Naive thymus-derived CD8-positive, alpha-beta T cell (primary cell): ENCODE measurements around the gene SOX5. TPM values are rescaled to one million over a fixed set of nuclear protein-coding genes. Genes with fewer than 3 reads are reported as not detected.
"Not testable (repeated sequence)": the region's sequence is repeated elsewhere in the genome, so short reads cannot be mapped to it uniquely, and the experiment has no call there.

Source experiments
- ATAC-seq, 2 donors: fragments of 150-1000 bp; cut with Tn5 transposase in 1 of 2; sonication (Bioruptor Pico), chemical (Tn5 transposase) in 1 of 2; 1 replicate in 1 of 2; 2 replicates in 1 of 2; pipeline ENCODE4 v1.10.0; 2021; ENCODE audit warnings: mild to moderate bottlenecking in 2 of 2, moderate library complexity in 2 of 2
- POLR2A ChIA-PET: fragments of 350-600 bp; sonication (Branson Sonifier 250); formaldehyde crosslinking; loops from one replicate; lab custom pipeline; 2021; ENCODE audit warnings: antibody characterized with exemption; lab: Charles Lee
- DNase-seq, 10 donors: peaks; one replicate each; pipeline versions ENCODE4 v3.0.0 to v3.0.0-alpha.2; 2020 to 2022
- H3K27ac Mint-ChIP-seq, 10 donors: one replicate each; pipeline ENCODE4 v1.8.0; 2020 to 2022; ENCODE audit warnings: mild to moderate bottlenecking in 10 of 10, mixed read lengths in 10 of 10, moderate library complexity in 4 of 10, inconsistent platforms in 1 of 10
- H3K27me3 Mint-ChIP-seq, 5 donors: one replicate each; pipeline ENCODE4 v1.8.0; 2021 to 2022; ENCODE audit warnings: mixed read lengths in 5 of 5
- H3K36me3 Mint-ChIP-seq, 3 donors: one replicate each; pipeline ENCODE4 v1.8.0; 2020 to 2022; ENCODE audit warnings: mixed read lengths in 3 of 3, mild to moderate bottlenecking in 2 of 3, inconsistent platforms in 1 of 3
- H3K4me1 Mint-ChIP-seq, 4 donors: one replicate each; pipeline ENCODE4 v1.8.0; 2021 to 2022; ENCODE audit warnings: mixed read lengths in 4 of 4
- H3K4me3 Mint-ChIP-seq, 10 donors: one replicate each; pipeline ENCODE4 v1.8.0; 2020 to 2022; ENCODE audit warnings: mild to moderate bottlenecking in 10 of 10, mixed read lengths in 10 of 10, moderate library complexity in 6 of 10, inconsistent platforms in 1 of 10
- H3K9me3 Mint-ChIP-seq, 9 donors: one replicate each; pipeline ENCODE4 v1.8.0; 2020 to 2022; ENCODE audit warnings: mixed read lengths in 9 of 9, mild to moderate bottlenecking in 3 of 9, inconsistent platforms in 1 of 9, moderate library complexity in 1 of 9
- polyA plus RNA-seq, 3 donors: library from polyadenylated mRNA; unstranded; fragments of 300-500 nt; fragmentation: Illumina TruSeq; gene quantifications; one replicate each; pipeline ENCODE4 v1.2.3, GENCODE V29; 2021
- total RNA-seq, 8 experiments: library from RNA in 2 of 8; stranded (reverse) in 2 of 8; gene quantifications; one replicate each; pipeline ENCODE4 v1.2.3 and lab custom pipeline; 2021 to 2026

Gene SOX5
- total and polyA plus RNA-seq, 5 experiments from 2014 or later, result not detected

GRCh38 chr12:23855813-23856212 is 93.7 kb downstream of the SOX5 start:
- no peak overlapping the region for H3K4me3 Mint-ChIP-seq
- POLR2A ChIA-PET, result no interaction called here
- H3K4me1 Mint-ChIP-seq, result no peaks in the 10 kb centered on the region
- H3K27ac Mint-ChIP-seq, result no peak overlapping the region
- DNase-seq (no peak), ATAC-seq (no peak)
- peaks cover 0 to 5% (median 0%) of the 10 kb centered on the region in 3 donors for H3K36me3 Mint-ChIP-seq
- peaks cover 2 to 26% (median 8%) of the 10 kb centered on the region in 9 donors for H3K9me3 Mint-ChIP-seq
- no peaks in the 10 kb centered on the region for H3K27me3 Mint-ChIP-seq

- H3K27me3 Mint-ChIP-seq, result no peaks in the 10 kb centered on the region
- peaks cover 2 to 14% (median 4%) of the 10 kb centered on the region in 9 donors for H3K9me3 Mint-ChIP-seq
- H3K4me1 Mint-ChIP-seq, result no peaks in the 10 kb centered on the region
- H3K36me3 Mint-ChIP-seq, result peaks cover 0 to under 1% (median 0%) of the 10 kb centered on the region in 3 donors
- H3K4me3 Mint-ChIP-seq, result no peak overlapping the region
- no peak overlapping the region for H3K27ac Mint-ChIP-seq
- DNase-seq, result no peak
- ATAC-seq, result no peak
- POLR2A ChIA-PET, result no interaction called here
Measured at GRCh38 chr12:23854598-23854997, 94.9 kb downstream of the SOX5 start.

- Mint-ChIP-seq H3K27ac (no peak overlapping the region), H3K4me3 (no peak overlapping the region), H3K27me3 (no peaks in the 10 kb centered on the region), H3K36me3 (no peaks in the 10 kb centered on the region), H3K9me3 (peaks cover 0 to 10% (median 0%) of the 10 kb centered on the region in 9 donors), H3K4me1 (no peaks in the 10 kb centered on the region)
- POLR2A ChIA-PET, result no interaction called here
- DNase-seq (no peak), ATAC-seq (no peak)
Measured at GRCh38 chr12:23853640-23854039, 95.8 kb downstream of the SOX5 start.

- POLR2A ChIA-PET, result no interaction called here
- H3K27ac Mint-ChIP-seq, result no peak overlapping the region
Measured at GRCh38 chr12:23851602-23852001, 97.9 kb downstream of the SOX5 start.

GRCh38 chr12:23847857-23848256 is 101.6 kb downstream of the SOX5 start:
- ATAC-seq, result no peak
- Mint-ChIP-seq H3K4me1 (no peaks in the 10 kb centered on the region), H3K27ac (no peak overlapping the region), H3K9me3 (peaks cover 0 to 4% (median 0%) of the 10 kb centered on the region in 9 donors), H3K27me3 (no peaks in the 10 kb centered on the region), H3K36me3 (no peaks in the 10 kb centered on the region), H3K4me3 (no peak overlapping the region)
- no peak for DNase-seq
- POLR2A ChIA-PET, result no interaction called here

More at GRCh38 chr12:23851602-23852001, 97.9 kb downstream of the SOX5 start:
- peaks cover 0 to 2% (median 0%) of the 10 kb centered on the region in 9 donors for H3K9me3 Mint-ChIP-seq
- H3K36me3 Mint-ChIP-seq, result no peaks in the 10 kb centered on the region
- ATAC-seq, result no peak
- H3K4me3 Mint-ChIP-seq, result no peak overlapping the region
- H3K4me1 Mint-ChIP-seq, result no peaks in the 10 kb centered on the region
- DNase-seq, result no peak
- no peaks in the 10 kb centered on the region for H3K27me3 Mint-ChIP-seq

GRCh38 chr12:23843958-23844357 is 105.5 kb downstream of the SOX5 start:
- Mint-ChIP-seq H3K27me3 (no peaks in the 10 kb centered on the region), H3K27ac (no peak overlapping the region), H3K9me3 (peaks cover 0 to 6% (median 0%) of the 10 kb centered on the region in 9 donors), H3K36me3 (no peaks in the 10 kb centered on the region), H3K4me3 (no peak overlapping the region), H3K4me1 (no peaks in the 10 kb centered on the region)
- POLR2A ChIA-PET, result no interaction called here
- DNase-seq (no peak), ATAC-seq (no peak)

GRCh38 chr12:23834076-23834475 is 115.4 kb downstream of the SOX5 start:
- Mint-ChIP-seq H3K9me3 (peaks cover 0 to 2% (median 0%) of the 10 kb centered on the region in 9 donors), H3K4me1 (no peaks in the 10 kb centered on the region), H3K27ac (no peak overlapping the region)

GRCh38 chr12:23831739-23832138 is 117.7 kb downstream of the SOX5 start:
- Mint-ChIP-seq H3K27me3 (no peaks in the 10 kb centered on the region), H3K9me3 (peaks cover 0 to 2% (median 0%) of the 10 kb centered on the region in 9 donors), H3K4me3 (no peak overlapping the region), H3K4me1 (no peaks in the 10 kb centered on the region), H3K36me3 (no peaks in the 10 kb centered on the region), H3K27ac (no peak overlapping the region)
- POLR2A ChIA-PET, result no interaction called here
- ATAC-seq, result no peak
- DNase-seq, result no peak

More at GRCh38 chr12:23834076-23834475, 115.4 kb downstream of the SOX5 start:
- DNase-seq, result no peak
- no peaks in the 10 kb centered on the region for H3K36me3 Mint-ChIP-seq
- no peak overlapping the region for H3K4me3 Mint-ChIP-seq
- H3K27me3 Mint-ChIP-seq, result no peaks in the 10 kb centered on the region
- no peak for ATAC-seq
- POLR2A ChIA-PET, result no interaction called here

GRCh38 chr12:23830210-23830609 is 119.3 kb downstream of the SOX5 start:
- no peak for DNase-seq
- Mint-ChIP-seq H3K4me3 (no peak overlapping the region), H3K36me3 (no peaks in the 10 kb centered on the region), H3K27ac (no peak overlapping the region), H3K4me1 (no peaks in the 10 kb centered on the region), H3K27me3 (no peaks in the 10 kb centered on the region), H3K9me3 (peaks cover 0 to 2% (median 0%) of the 10 kb centered on the region in 9 donors)
- ATAC-seq, result no peak
- POLR2A ChIA-PET, result no interaction called here

- Mint-ChIP-seq H3K9me3 (peaks cover 0 to 6% (median 0%) of the 10 kb centered on the region in 9 donors), H3K27me3 (no peaks in the 10 kb centered on the region), H3K4me3 (no peak overlapping the region), H3K27ac (no peak overlapping the region), H3K4me1 (no peaks in the 10 kb centered on the region), H3K36me3 (no peaks in the 10 kb centered on the region)
- no peak for DNase-seq
- POLR2A ChIA-PET, result no interaction called here
- no peak for ATAC-seq
Measured at GRCh38 chr12:23827353-23827752, 122.1 kb downstream of the SOX5 start.

GRCh38 chr12:23825124-23825523 is 124.3 kb downstream of the SOX5 start:
- H3K36me3 Mint-ChIP-seq, H3K27ac Mint-ChIP-seq, ATAC-seq, DNase-seq, H3K4me3 Mint-ChIP-seq, H3K4me1 Mint-ChIP-seq, POLR2A ChIA-PET, H3K27me3 Mint-ChIP-seq: not testable (repeated sequence)
- H3K9me3 Mint-ChIP-seq, result peaks cover 0 to 20% (median 2%) of the 10 kb centered on the region in 9 donors

- H3K4me3 Mint-ChIP-seq, result no peak overlapping the region
- ATAC-seq (no peak), DNase-seq (no peak)
- POLR2A ChIA-PET, result no interaction called here
- H3K36me3 Mint-ChIP-seq, result no peaks in the 10 kb centered on the region
- H3K27ac Mint-ChIP-seq, result no peak overlapping the region
- peaks cover 0 to 20% (median 2%) of the 10 kb centered on the region in 9 donors for H3K9me3 Mint-ChIP-seq
- no peaks in the 10 kb centered on the region for H3K4me1 Mint-ChIP-seq
- H3K27me3 Mint-ChIP-seq, result no peaks in the 10 kb centered on the region
Measured at GRCh38 chr12:23824358-23824757, 125.1 kb downstream of the SOX5 start.

GRCh38 chr12:23822883-23823282 is 126.6 kb downstream of the SOX5 start:
- ATAC-seq, H3K4me3 Mint-ChIP-seq, H3K4me1 Mint-ChIP-seq, H3K36me3 Mint-ChIP-seq, DNase-seq, H3K27me3 Mint-ChIP-seq, POLR2A ChIA-PET, H3K27ac Mint-ChIP-seq: not testable (repeated sequence)
- H3K9me3 Mint-ChIP-seq, result peaks cover 0 to 20% (median 2%) of the 10 kb centered on the region in 9 donors

GRCh38 chr12:23817345-23817744 is 132.1 kb downstream of the SOX5 start:
- Mint-ChIP-seq H3K4me3 (no peak overlapping the region), H3K27ac (no peak overlapping the region), H3K4me1 (no peaks in the 10 kb centered on the region), H3K9me3 (peaks cover 0 to 18% (median 2%) of the 10 kb centered on the region in 9 donors), H3K36me3 (peaks cover 0 to 5% (median 0%) of the 10 kb centered on the region in 3 donors), H3K27me3 (no peaks in the 10 kb centered on the region)
- POLR2A ChIA-PET, result no interaction called here
- DNase-seq (no peak), ATAC-seq (no peak)
